Stimulated activated CD4-positive, alpha-beta T cell treated with anti-CD3 and anti-CD28 coated beads, TNF-alpha, amount 100 ng/mL, for 4 hours (primary cell): Measurements from ENCODE around the gene ENPP3.

Source experiments
- DNase-seq, 3 experiments: peaks; one replicate each; pipeline ENCODE4 v3.0.0-alpha.2; 2020; ENCODE audit warnings: low read depth in 3 of 3

ENPP3 gene

GRCh38 chr6:131765081-131765803 lies 128.1 kb downstream of the ENPP3 start:
- no peak for DNase-seq

- DNase-seq: no peak
These were observed 128.7 kb downstream of the ENPP3 start for GRCh38 chr6:131765804-131766135.

- no peak for DNase-seq
These were observed 129.5 kb downstream of the ENPP3 start for GRCh38 chr6:131766631-131767030.

- DNase-seq: no peak
These were observed 131.9 kb downstream of the ENPP3 start for GRCh38 chr6:131768964-131769363.

- DNase-seq: no peak
These were observed 132.5 kb downstream of the ENPP3 start for GRCh38 chr6:131769385-131770141.

- DNase-seq: no peak
These were observed 133.7 kb downstream of the ENPP3 start for GRCh38 chr6:131770776-131771175.

GRCh38 chr6:131773284-131773950 lies 136.3 kb downstream of the ENPP3 start:
- no peak for DNase-seq

- no peak for DNase-seq
These were observed 138.8 kb downstream of the ENPP3 start for GRCh38 chr6:131775886-131776285.

GRCh38 chr6:131776985-131777384 lies 139.9 kb downstream of the ENPP3 start:
- DNase-seq: no peak

GRCh38 chr6:131778169-131778568 lies 141.1 kb downstream of the ENPP3 start:
- no peak for DNase-seq

- DNase-seq: no peak
These were observed 142.2 kb downstream of the ENPP3 start for GRCh38 chr6:131779304-131779703.

- no peak for DNase-seq
These were observed 143.5 kb downstream of the ENPP3 start for GRCh38 chr6:131780600-131780999.

- no peak for DNase-seq
These were observed 144.6 kb downstream of the ENPP3 start for GRCh38 chr6:131781687-131782086.

- no peak for DNase-seq
These were observed 145.7 kb downstream of the ENPP3 start for GRCh38 chr6:131782764-131783163.

- DNase-seq: no peak
These were observed 147.5 kb downstream of the ENPP3 start for GRCh38 chr6:131784561-131784960.

GRCh38 chr6:131787079-131787478 lies 150.0 kb downstream of the ENPP3 start:
- no peak for DNase-seq

- DNase-seq: no peak
These were observed 150.9 kb downstream of the ENPP3 start for GRCh38 chr6:131787766-131788712.

- no peak for DNase-seq
These were observed 152.1 kb downstream of the ENPP3 start for GRCh38 chr6:131789219-131789618.

- no peak for DNase-seq
These were observed 154.4 kb downstream of the ENPP3 start for GRCh38 chr6:131791476-131791875.

GRCh38 chr6:131792091-131792496 lies 155.0 kb downstream of the ENPP3 start:
- no peak for DNase-seq

GRCh38 chr6:131795366-131795765 lies 158.3 kb downstream of the ENPP3 start:
- no peak for DNase-seq
